ENCODE results near the gene NDEL1. TPM values are rescaled to one million over a fixed set of nuclear protein-coding genes. Genes with fewer than 3 reads are reported as not detected.

NDEL1 gene
- total and polyA plus RNA-seq, 4 donors = 15.3 to 52.3 (median 35.4) TPM

DNA sequence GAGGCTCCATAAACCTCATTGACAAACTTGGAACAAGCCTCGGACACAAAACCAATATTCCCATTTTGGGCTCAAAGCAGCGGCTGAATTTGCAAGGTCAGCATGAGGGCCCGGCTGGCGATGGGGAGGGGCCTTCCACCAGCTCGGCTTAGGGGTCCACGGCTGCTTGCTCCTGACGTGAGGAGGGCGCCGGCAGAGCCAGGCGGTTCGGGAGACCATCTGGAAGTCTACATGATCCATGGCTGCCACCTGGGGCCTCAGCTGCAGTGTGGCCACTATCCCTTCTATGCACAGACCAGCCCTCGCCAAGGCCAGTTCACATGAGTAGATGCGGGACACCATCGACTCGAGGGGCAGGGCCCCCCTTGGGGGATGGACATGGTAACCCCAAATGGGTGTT, 39.1 kb downstream of the NDEL1 start:
- DNase-seq (ENCODE audit: low spot score) = peak; percentile 27
- H3K4me3 ChIP-seq (ENCODE audit: low read depth in 1 of 3, low read length in 3 of 3) = no peak overlapping the region
- TF ChIP-seq, protein P1, sequence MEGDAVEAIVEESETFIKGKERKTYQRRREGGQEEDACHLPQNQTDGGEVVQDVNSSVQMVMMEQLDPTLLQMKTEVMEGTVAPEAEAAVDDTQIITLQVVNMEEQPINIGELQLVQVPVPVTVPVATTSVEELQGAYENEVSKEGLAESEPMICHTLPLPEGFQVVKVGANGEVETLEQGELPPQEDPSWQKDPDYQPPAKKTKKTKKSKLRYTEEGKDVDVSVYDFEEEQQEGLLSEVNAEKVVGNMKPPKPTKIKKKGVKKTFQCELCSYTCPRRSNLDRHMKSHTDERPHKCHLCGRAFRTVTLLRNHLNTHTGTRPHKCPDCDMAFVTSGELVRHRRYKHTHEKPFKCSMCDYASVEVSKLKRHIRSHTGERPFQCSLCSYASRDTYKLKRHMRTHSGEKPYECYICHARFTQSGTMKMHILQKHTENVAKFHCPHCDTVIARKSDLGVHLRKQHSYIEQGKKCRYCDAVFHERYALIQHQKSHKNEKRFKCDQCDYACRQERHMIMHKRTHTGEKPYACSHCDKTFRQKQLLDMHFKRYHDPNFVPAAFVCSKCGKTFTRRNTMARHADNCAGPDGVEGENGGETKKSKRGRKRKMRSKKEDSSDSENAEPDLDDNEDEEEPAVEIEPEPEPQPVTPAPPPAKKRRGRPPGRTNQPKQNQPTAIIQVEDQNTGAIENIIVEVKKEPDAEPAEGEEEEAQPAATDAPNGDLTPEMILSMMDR (IDR thresholded peaks at IDR 0.05; ENCODE audit: low read depth, low read length, missing input control) = no peak
- TF ChIP-seq GABPA (IDR thresholded peaks at IDR 0.05 in 1 of 2, conservative IDR thresholded peaks at IDR 0.05 in 1 of 2) = no peak
- no peak for TF ChIP-seq FOXA2 (IDR thresholded peaks at IDR 0.05)
- no peak for TF ChIP-seq TAF1 (conservative IDR thresholded peaks at IDR 0.05)
- no peak for TF ChIP-seq RXRA (IDR thresholded peaks at IDR 0.05)
- TF ChIP-seq SP1 (IDR thresholded peaks at IDR 0.05) = no peak
- no peak for TF ChIP-seq RAD21 (IDR thresholded peaks at IDR 0.05)
- no peak for TF ChIP-seq JUND (IDR thresholded peaks at IDR 0.05)
- no peak for TF ChIP-seq FOXA1 (IDR thresholded peaks at IDR 0.05)
- TF ChIP-seq, protein P2, sequence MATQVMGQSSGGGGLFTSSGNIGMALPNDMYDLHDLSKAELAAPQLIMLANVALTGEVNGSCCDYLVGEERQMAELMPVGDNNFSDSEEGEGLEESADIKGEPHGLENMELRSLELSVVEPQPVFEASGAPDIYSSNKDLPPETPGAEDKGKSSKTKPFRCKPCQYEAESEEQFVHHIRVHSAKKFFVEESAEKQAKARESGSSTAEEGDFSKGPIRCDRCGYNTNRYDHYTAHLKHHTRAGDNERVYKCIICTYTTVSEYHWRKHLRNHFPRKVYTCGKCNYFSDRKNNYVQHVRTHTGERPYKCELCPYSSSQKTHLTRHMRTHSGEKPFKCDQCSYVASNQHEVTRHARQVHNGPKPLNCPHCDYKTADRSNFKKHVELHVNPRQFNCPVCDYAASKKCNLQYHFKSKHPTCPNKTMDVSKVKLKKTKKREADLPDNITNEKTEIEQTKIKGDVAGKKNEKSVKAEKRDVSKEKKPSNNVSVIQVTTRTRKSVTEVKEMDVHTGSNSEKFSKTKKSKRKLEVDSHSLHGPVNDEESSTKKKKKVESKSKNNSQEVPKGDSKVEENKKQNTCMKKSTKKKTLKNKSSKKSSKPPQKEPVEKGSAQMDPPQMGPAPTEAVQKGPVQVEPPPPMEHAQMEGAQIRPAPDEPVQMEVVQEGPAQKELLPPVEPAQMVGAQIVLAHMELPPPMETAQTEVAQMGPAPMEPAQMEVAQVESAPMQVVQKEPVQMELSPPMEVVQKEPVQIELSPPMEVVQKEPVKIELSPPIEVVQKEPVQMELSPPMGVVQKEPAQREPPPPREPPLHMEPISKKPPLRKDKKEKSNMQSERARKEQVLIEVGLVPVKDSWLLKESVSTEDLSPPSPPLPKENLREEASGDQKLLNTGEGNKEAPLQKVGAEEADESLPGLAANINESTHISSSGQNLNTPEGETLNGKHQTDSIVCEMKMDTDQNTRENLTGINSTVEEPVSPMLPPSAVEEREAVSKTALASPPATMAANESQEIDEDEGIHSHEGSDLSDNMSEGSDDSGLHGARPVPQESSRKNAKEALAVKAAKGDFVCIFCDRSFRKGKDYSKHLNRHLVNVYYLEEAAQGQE (IDR thresholded peaks at IDR 0.05) = no peak
- TF ChIP-seq, protein P3, sequence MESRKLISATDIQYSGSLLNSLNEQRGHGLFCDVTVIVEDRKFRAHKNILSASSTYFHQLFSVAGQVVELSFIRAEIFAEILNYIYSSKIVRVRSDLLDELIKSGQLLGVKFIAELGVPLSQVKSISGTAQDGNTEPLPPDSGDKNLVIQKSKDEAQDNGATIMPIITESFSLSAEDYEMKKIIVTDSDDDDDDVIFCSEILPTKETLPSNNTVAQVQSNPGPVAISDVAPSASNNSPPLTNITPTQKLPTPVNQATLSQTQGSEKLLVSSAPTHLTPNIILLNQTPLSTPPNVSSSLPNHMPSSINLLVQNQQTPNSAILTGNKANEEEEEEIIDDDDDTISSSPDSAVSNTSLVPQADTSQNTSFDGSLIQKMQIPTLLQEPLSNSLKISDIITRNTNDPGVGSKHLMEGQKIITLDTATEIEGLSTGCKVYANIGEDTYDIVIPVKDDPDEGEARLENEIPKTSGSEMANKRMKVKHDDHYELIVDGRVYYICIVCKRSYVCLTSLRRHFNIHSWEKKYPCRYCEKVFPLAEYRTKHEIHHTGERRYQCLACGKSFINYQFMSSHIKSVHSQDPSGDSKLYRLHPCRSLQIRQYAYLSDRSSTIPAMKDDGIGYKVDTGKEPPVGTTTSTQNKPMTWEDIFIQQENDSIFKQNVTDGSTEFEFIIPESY (IDR thresholded peaks at IDR 0.05) = no peak
- TF ChIP-seq YY1 (IDR thresholded peaks at IDR 0.05) = no peak
- TF ChIP-seq HNF4A (conservative IDR thresholded peaks at IDR 0.05) = no peak
- no peak for TF ChIP-seq NR2F2 (IDR thresholded peaks at IDR 0.05)
- TF ChIP-seq, protein P4, sequence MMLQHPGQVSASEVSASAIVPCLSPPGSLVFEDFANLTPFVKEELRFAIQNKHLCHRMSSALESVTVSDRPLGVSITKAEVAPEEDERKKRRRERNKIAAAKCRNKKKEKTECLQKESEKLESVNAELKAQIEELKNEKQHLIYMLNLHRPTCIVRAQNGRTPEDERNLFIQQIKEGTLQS (IDR thresholded peaks at IDR 0.05) = no peak
- TF ChIP-seq EGR1 (IDR thresholded peaks at IDR 0.05; ENCODE audit: low read depth in 2 of 2) = no peak
- TF ChIP-seq, protein P5, sequence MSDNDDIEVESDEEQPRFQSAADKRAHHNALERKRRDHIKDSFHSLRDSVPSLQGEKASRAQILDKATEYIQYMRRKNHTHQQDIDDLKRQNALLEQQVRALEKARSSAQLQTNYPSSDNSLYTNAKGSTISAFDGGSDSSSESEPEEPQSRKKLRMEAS (IDR thresholded peaks at IDR 0.05) = no peak
- TF ChIP-seq HNF4G (IDR thresholded peaks at IDR 0.05) = no peak

More for the DNA sequence above, 39.1 kb downstream of the NDEL1 start:
- no peak overlapping the region for H3K27ac ChIP-seq (ENCODE audit: low read depth in 1 of 2, low read length in 2 of 2)
- 93% methylated on average over 15 of the region's 15 CpGs for WGBS
- H3K4me1 ChIP-seq (ENCODE audit: control insufficient read depth in 4 of 4, insufficient read depth in 4 of 4, low read length in 3 of 4) = peaks cover 7 to 34% (median 27%) of the 10 kb centered on the region in 4 donors
- H3K36me3 ChIP-seq (ENCODE audit: control insufficient read depth in 4 of 4, insufficient read depth in 3 of 4, low read depth in 1 of 4, low read length in 3 of 4) = peaks cover 5 to 45% (median 31%) of the 10 kb centered on the region in 4 donors
- no peak overlapping the region for H3K9ac ChIP-seq (ENCODE audit: low read depth in 1 of 2, low read length in 2 of 2)
- H3K27me3 ChIP-seq (ENCODE audit: control insufficient read depth in 4 of 4, insufficient read depth in 4 of 4, low read length in 3 of 4) = no peaks in the 10 kb centered on the region
- no peaks in the 10 kb centered on the region for H3K9me3 ChIP-seq (ENCODE audit: control insufficient read depth in 4 of 4, low read length in 3 of 4)
